Lower leg skin (tissue), 3 donors: ENCODE results near the gene KAT6B.

ENCODE experiments used
- CTCF ChIP-seq, 3 donors: fragments of 450-650 bp; IDR thresholded peaks; one replicate each; pipeline ENCODE4 v1.5.1; 2016; ENCODE audit warnings: antibody characterized with exemption in 3 of 3, mild to moderate bottlenecking in 3 of 3, moderate library complexity in 2 of 3
- POLR2A ChIP-seq, 2 donors: fragments of 450-650 bp; IDR thresholded peaks; one replicate each; pipeline ENCODE4 v1.6.1; 2016 to 2017; ENCODE audit warnings: antibody characterized with exemption in 2 of 2, mild to moderate bottlenecking in 1 of 2, moderate library complexity in 1 of 2

GRCh38 chr10:74963549-74963948, 137.1 kb downstream of the KAT6B start:
- TF ChIP-seq CTCF (IDR thresholded peaks at IDR 0.05): no peak
- TF ChIP-seq POLR2A (IDR thresholded peaks at IDR 0.05): no peak
